Activated CD4-positive, alpha-beta T cell treated with anti-CD3 and anti-CD28 coated beads, Interleukin-2, amount 10 ng/mL, durations not matched to agents 7 days and 5 days (primary cell): ENCODE data around the gene TIPARP. TPM values are rescaled to one million over a fixed set of nuclear protein-coding genes. Genes with fewer than 3 reads are reported as not detected.
"Not testable (repeated sequence)": the region's sequence is repeated elsewhere in the genome, so short reads cannot be mapped to it uniquely, and the experiment has no call there.

Source experiments
- CTCF ChIA-PET: fragments of 350-600 bp; sonication (Branson Sonifier 250); formaldehyde crosslinking; loops from one replicate; lab custom pipeline; 2021; ENCODE audit warnings: antibody characterized with exemption; lab: Charles Lee
- POLR2A ChIA-PET: fragments of 350-600 bp; sonication (Branson Sonifier 250); formaldehyde crosslinking; loops from one replicate; lab custom pipeline; 2021; ENCODE audit warnings: antibody characterized with exemption; lab: Charles Lee
- DNase-seq: peaks from one replicate; pipeline ENCODE4 v3.0.0-alpha.2; 2020
- H3K27ac Mint-ChIP-seq: one replicate; pipeline ENCODE4 v1.8.0; 2021; ENCODE audit warnings: mild to moderate bottlenecking, moderate library complexity, mixed read lengths
- H3K27me3 Mint-ChIP-seq: one replicate; pipeline ENCODE4 v1.8.0; 2021; ENCODE audit warnings: mixed read lengths
- H3K36me3 Mint-ChIP-seq: one replicate; pipeline ENCODE4 v1.8.0; 2021; ENCODE audit warnings: low read depth, mixed read lengths
- H3K4me1 Mint-ChIP-seq: one replicate; pipeline ENCODE4 v1.8.0; 2021; ENCODE audit warnings: mixed read lengths
- H3K4me3 Mint-ChIP-seq: one replicate; pipeline ENCODE4 v1.8.0; 2021; ENCODE audit warnings: mild to moderate bottlenecking, moderate library complexity, mixed read lengths
- H3K9me3 Mint-ChIP-seq: one replicate; pipeline ENCODE4 v1.8.0; 2021; ENCODE audit warnings: mixed read lengths
- total RNA-seq, 2 experiments: library from RNA; stranded (reverse); gene quantifications; one replicate each; pipeline ENCODE4 v1.2.3, GENCODE V29; 2021

TIPARP gene
- total RNA-seq, 2 experiments from 2014 or later, result 58.0 to 66.0 TPM

GRCh38 chr3:156637480-156638022 is 36.8 kb upstream of the TIPARP start:
- Mint-ChIP-seq H3K27ac (no peak overlapping the region), H3K9me3 (no peaks in the 10 kb centered on the region), H3K4me3 (no peak overlapping the region), H3K36me3 (no peaks in the 10 kb centered on the region), H3K4me1 (peaks cover 5% of the 10 kb centered on the region), H3K27me3 (peaks cover 2% of the 10 kb centered on the region)
- no peak for DNase-seq
- ChIA-PET CTCF (interaction anchor here (0.6 to 1.8 kb wide), 4 partner anchors 9 to 627 kb away, joined by 3 to 7 read pairs (median 4); no protein-coding TSS in a partner anchor), POLR2A (interaction anchor here (0.9 kb wide), 1 partner anchor 451 kb away, joined by 3 read pairs; no protein-coding TSS in a partner anchor)

GRCh38 chr3:156638271-156638670 is 36.1 kb upstream of the TIPARP start:
- no peak overlapping the region for H3K27ac Mint-ChIP-seq

GRCh38 chr3:156639414-156640023 is 34.9 kb upstream of the TIPARP start:
- POLR2A ChIA-PET, result no interaction called here
- no peak for DNase-seq
- Mint-ChIP-seq H3K4me3 (no peak overlapping the region), H3K27me3 (peaks cover 2% of the 10 kb centered on the region), H3K36me3 (no peaks in the 10 kb centered on the region), H3K9me3 (no peaks in the 10 kb centered on the region), H3K27ac (no peak overlapping the region), H3K4me1 (peaks cover 22% of the 10 kb centered on the region)
- CTCF ChIA-PET, result no interaction called here

More at GRCh38 chr3:156638271-156638670, 36.1 kb upstream of the TIPARP start:
- Mint-ChIP-seq H3K4me3 (no peak overlapping the region), H3K36me3 (no peaks in the 10 kb centered on the region), H3K27me3 (peaks cover 2% of the 10 kb centered on the region), H3K9me3 (no peaks in the 10 kb centered on the region), H3K4me1 (peaks cover 12% of the 10 kb centered on the region)
- POLR2A ChIA-PET, result interaction anchor here (0.9 kb wide), 1 partner anchor 451 kb away, joined by 3 read pairs; no protein-coding TSS in a partner anchor
- DNase-seq, result no peak
- CTCF ChIA-PET, result interaction anchor here (1.3 kb wide), 1 partner anchor 10 kb away, joined by 3 read pairs; no protein-coding TSS in a partner anchor

- CTCF ChIA-PET, result interaction anchor here (0.9 kb wide), 1 partner anchor 42 kb away, joined by 3 read pairs; no protein-coding TSS in a partner anchor
Observed at GRCh38 chr3:156641618-156641975, 32.8 kb upstream of the TIPARP start.

GRCh38 chr3:156642750-156643728 is 31.4 kb upstream of the TIPARP start:
- DNase-seq, result no peak
- H3K9me3 Mint-ChIP-seq, result peaks cover 9% of the 10 kb centered on the region

More at GRCh38 chr3:156641618-156641975, 32.8 kb upstream of the TIPARP start:
- H3K4me1 Mint-ChIP-seq, result peaks cover 28% of the 10 kb centered on the region
- no peak overlapping the region for H3K4me3 Mint-ChIP-seq
- DNase-seq, result no peak
- peaks cover 4% of the 10 kb centered on the region for H3K36me3 Mint-ChIP-seq
- peaks cover under 1% of the 10 kb centered on the region for H3K9me3 Mint-ChIP-seq
- H3K27ac Mint-ChIP-seq, result no peak overlapping the region
- H3K27me3 Mint-ChIP-seq, result peaks cover 6% of the 10 kb centered on the region
- POLR2A ChIA-PET, result no interaction called here

DNA sequence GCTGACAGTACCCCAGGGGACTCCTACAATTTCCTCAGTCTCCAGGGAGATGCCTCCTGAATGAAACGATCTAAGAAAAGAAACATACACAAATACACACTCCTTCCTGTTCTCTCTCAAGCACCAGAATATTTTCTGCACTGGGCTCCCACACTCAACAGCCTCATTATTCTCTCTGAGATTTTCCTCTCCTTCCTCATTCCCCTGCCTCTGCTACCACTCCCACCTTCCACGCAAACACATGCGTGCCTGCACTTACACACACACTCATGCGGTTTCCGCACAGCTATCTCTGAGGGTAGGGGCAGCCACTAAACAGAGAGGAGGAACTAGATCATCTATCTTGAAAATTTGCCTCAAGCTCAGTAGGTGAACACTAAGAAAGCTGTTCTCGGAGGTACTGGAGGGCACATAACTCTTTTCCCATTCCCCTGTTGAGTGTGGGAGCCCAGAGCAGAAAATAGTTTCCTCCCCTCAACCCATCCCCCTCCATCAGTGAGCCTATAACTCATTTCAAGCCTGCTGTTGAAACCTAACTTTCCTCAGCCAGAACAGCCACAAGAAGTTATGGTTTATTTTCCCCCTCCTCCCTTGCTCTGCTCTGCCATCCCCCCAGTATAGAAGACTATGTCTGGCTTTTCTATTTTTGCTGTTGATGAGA is 30.5 kb upstream of the TIPARP start:
- DNase-seq, result peak; percentile 67
- Mint-ChIP-seq H3K9me3 (peaks cover 14% of the 10 kb centered on the region), H3K4me1 (peaks cover 28% of the 10 kb centered on the region), H3K27me3 (peaks cover 12% of the 10 kb centered on the region), H3K36me3 (peaks cover 11% of the 10 kb centered on the region), H3K27ac (peak overlapping the region; percentile 86), H3K4me3 (peak overlapping the region; percentile 47)
- CTCF ChIA-PET, result interaction anchor here (0.6 kb wide), 1 partner anchor 24 kb away, joined by 3 read pairs; no protein-coding TSS in a partner anchor
- POLR2A ChIA-PET, result interaction anchor here (0.5 to 1.4 kb wide), 2 partner anchors 31 to 166 kb away, joined by 3 to 4 read pairs; partner anchors contain the start of gene TIPARP

More at GRCh38 chr3:156642750-156643728, 31.4 kb upstream of the TIPARP start:
- H3K27me3 Mint-ChIP-seq, result peaks cover 7% of the 10 kb centered on the region
- peaks cover 28% of the 10 kb centered on the region for H3K4me1 Mint-ChIP-seq
- peak overlapping the region; percentile 86 for H3K27ac Mint-ChIP-seq
- CTCF ChIA-PET, result interaction anchor here (0.6 kb wide), 1 partner anchor 23 kb away, joined by 3 read pairs; no protein-coding TSS in a partner anchor
- POLR2A ChIA-PET, result interaction anchor here (1.4 kb wide), 1 partner anchor 31 kb away, joined by 3 read pairs; the partner anchor contains the start of gene TIPARP
- H3K36me3 Mint-ChIP-seq, result peaks cover 11% of the 10 kb centered on the region
- H3K4me3 Mint-ChIP-seq, result peak overlapping the region; percentile 47

GRCh38 chr3:156644958-156645357 is 29.4 kb upstream of the TIPARP start:
- Mint-ChIP-seq H3K36me3 (peaks cover 11% of the 10 kb centered on the region), H3K27me3 (peaks cover 17% of the 10 kb centered on the region), H3K27ac (peak overlapping the region; percentile 4), H3K4me3 (no peak overlapping the region), H3K4me1 (peaks cover 28% of the 10 kb centered on the region), H3K9me3 (peaks cover 14% of the 10 kb centered on the region)
- DNase-seq, result no peak
- ChIA-PET CTCF (interaction anchor here (0.5 to 1.0 kb wide), 5 partner anchors 20 to 493 kb away, joined by 3 to 4 read pairs (median 3); no protein-coding TSS in a partner anchor), POLR2A (interaction anchor here (1.4 kb wide), 1 partner anchor 30 kb away, joined by 3 read pairs; the partner anchor contains the start of gene TIPARP)

- Mint-ChIP-seq H3K36me3 (peaks cover 11% of the 10 kb centered on the region), H3K4me1 (peaks cover 24% of the 10 kb centered on the region), H3K9me3 (peaks cover 14% of the 10 kb centered on the region), H3K27me3 (peaks cover 24% of the 10 kb centered on the region), H3K27ac (no peak overlapping the region), H3K4me3 (no peak overlapping the region)
- no peak for DNase-seq
- CTCF ChIA-PET, result interaction anchor here (1.0 to 1.2 kb wide), 4 partner anchors 9 to 23 kb away, joined by 3 to 5 read pairs (median 3); no protein-coding TSS in a partner anchor
- POLR2A ChIA-PET, result no interaction called here
Observed at GRCh38 chr3:156646958-156647357, 27.4 kb upstream of the TIPARP start.

DNA sequence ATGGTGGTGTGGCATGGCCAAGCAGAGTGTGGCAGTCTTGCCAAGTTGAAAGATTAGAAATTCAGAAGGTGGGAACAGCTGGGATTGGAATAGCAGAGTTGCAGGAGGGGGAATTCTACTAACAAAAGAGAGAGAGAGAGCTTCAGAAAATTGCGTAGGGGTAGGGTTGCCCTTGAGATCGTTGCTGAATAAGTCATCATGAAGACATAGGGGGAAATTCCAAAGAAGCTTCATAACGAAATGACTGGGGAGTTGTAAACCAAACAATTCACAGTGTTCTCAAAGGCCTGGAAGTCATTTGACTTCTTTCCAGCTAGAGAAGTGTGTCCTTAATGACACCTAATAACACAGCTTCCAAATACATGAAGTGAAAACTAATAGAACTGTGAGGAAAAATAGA is 26.3 kb upstream of the TIPARP start:
- H3K4me3 Mint-ChIP-seq, result no peak overlapping the region

GRCh38 chr3:156649681-156650080 is 24.7 kb upstream of the TIPARP start:
- Mint-ChIP-seq H3K36me3 (peaks cover 11% of the 10 kb centered on the region), H3K9me3 (peaks cover 14% of the 10 kb centered on the region), H3K27ac (no peak overlapping the region), H3K4me3 (no peak overlapping the region), H3K27me3 (peaks cover 29% of the 10 kb centered on the region), H3K4me1 (peaks cover 8% of the 10 kb centered on the region)
- no peak for DNase-seq
- POLR2A ChIA-PET, result no interaction called here
- CTCF ChIA-PET, result no interaction called here

More for the DNA sequence above, 26.3 kb upstream of the TIPARP start:
- POLR2A ChIA-PET, result no interaction called here
- Mint-ChIP-seq H3K27me3 (peaks cover 24% of the 10 kb centered on the region), H3K27ac (no peak overlapping the region), H3K4me1 (peaks cover 18% of the 10 kb centered on the region), H3K9me3 (peaks cover 14% of the 10 kb centered on the region), H3K36me3 (peaks cover 11% of the 10 kb centered on the region)
- DNase-seq, result no peak
- CTCF ChIA-PET, result interaction anchor here (1.1 to 1.2 kb wide), 4 partner anchors 8 to 32 kb away, joined by 3 to 5 read pairs (median 3); no protein-coding TSS in a partner anchor

DNA sequence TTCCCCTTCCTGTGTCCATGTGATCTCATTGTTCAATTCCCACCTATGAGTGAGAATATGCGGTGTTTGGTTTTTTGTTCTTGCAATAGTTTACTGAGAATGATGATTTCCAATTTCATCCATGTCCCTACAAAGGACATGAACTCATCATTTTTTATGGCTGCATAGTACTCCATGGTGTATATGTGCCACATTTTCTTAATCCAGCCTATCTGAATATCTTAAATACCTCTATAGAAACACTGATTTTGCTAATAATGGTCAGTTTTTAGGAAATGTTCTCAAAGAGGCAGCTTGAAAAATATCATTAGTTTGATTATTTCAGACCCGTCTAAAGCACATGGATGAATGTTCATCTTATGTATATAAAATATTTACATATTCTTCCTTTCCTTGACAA is 21.7 kb upstream of the TIPARP start:
- CTCF ChIA-PET, result interaction anchor here (1.1 kb wide), 1 partner anchor 10 kb away, joined by 3 read pairs; no protein-coding TSS in a partner anchor
- DNase-seq, H3K36me3 Mint-ChIP-seq, H3K27ac Mint-ChIP-seq, H3K4me3 Mint-ChIP-seq, H3K4me1 Mint-ChIP-seq, POLR2A ChIA-PET: not testable (repeated sequence)
- Mint-ChIP-seq H3K9me3 (peaks cover 10% of the 10 kb centered on the region), H3K27me3 (peaks cover 25% of the 10 kb centered on the region)
